ENCODE data around the gene LRRC4C. TPM values are rescaled to one million over a fixed set of nuclear protein-coding genes. Genes with fewer than 3 reads are reported as not detected.

LRRC4C gene
- total RNA-seq: not detected

GRCh38 chr11:41459465-41460401 is at the start of gene LRRC4C:
Gene LRRC4C (minus strand): TSS chr11:41459652.
- DNase-seq: no peak

DNA sequence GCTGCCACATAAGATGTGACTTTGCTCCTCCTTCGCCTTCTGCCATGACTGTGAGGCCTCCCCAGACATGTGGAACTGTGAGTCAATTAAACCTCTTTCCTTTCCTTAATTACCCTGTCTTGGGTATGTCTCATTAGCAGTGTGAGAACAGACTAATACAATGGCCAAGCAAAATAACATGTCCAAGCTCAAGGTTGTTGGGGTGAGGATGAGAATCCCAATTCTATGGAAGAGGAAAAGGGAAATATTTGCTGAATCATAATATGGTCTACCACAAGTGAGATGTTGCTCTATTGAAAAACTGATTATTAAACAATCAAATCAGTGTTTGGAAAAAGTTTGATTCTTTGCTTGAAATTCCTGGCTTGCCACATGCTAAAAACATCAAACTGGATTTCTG is 48.7 kb upstream of the LRRC4C start:
- no peak for DNase-seq

DNA sequence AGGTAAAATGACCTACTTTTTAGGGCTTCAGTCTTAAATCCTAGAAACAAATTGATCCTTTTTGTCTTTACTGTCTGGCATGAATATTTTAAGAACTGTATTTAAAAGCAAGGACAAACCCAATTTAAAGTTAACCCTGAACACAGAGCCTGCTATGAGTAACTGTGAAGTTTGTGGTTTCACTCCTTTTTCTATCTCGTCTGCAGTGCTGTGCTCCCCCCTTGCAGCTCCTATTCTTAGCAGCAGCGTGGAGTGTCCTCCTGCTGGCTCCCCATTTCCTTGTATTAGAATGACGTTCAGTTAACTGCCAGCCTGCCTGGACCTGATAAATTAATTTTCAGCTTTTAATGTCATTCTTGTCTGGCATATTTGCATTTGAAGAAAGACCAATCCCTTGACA is 40.0 kb upstream of the LRRC4C start:
- DNase-seq: no peak

DNA sequence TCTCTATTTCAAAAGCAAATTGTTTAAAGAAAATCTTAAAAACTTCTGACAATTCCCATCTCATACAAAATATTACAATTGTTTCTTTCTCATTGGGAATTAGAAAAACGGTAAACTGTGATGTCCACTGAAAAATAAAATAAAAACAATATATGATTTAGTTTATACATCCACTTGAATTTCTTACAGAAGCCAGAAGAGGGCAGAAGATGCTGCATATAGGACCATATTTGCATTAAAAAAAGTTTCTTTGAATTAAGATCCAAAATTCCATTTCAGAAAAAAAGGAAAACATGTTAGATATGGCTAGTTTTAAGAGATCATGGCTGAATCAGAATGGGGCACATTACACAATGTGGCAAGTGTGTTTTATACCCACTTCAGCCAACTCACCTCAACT is 39.3 kb upstream of the LRRC4C start:
- no peak for DNase-seq

DNA sequence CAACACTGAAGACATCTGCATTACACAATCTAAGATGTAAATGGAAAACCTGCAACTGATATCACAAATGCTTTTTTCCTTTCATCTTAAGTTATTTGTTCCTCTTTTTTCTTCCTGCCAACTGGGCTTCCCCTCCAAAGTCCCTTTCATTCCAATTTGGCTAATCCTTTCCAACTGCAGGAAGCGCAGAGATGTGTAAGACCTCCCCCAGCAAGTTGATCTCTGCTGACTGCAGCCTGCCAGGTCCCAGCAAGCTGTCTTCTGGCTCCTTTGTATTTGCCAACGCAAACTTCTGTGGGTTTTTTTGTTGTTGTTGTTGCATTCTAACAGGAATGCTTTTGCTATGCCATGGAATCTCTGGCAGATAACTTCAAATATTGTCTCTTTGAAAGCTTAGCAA is 38.5 kb upstream of the LRRC4C start:
- no peak for DNase-seq

DNA sequence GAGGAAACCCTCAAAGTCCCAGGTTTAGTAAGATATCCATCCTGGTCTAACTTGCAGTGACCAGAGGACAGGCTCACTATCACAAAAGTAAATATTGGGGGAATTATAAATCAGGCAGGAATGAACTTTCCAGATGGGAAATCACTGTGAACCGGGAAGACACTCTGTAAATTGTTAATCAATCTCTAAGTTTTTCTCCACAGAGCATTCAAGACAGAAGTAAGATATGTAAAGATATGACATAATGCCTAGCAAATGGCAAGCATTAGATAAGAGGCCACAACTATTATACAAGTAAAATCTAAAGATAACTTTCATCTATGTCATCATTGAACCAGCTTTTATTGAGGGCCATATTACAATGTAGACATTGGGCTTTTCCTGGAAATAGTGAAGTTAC is 35.3 kb upstream of the LRRC4C start:
- DNase-seq: no peak

- no peak for DNase-seq
These were observed 27.0 kb upstream of the LRRC4C start for GRCh38 chr11:41486424-41486823.

DNA sequence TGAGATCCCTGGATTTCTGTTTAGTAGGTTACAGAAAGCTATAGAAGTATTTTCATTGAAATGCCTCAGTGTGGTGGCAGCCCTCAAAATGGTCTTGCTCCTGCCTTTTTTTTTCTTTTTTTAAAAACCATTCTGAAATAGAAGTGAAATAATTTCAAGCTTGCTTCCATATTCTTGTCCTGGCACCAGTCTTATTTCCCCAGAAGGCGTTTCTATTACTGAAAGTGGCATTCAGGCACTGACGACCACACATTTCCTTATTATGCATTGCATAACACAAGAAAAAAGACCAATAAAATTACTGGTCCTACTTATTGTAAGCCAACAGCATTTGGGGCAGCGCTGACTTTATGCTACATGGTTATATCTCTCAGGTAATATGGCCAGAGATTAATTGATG is 24.5 kb upstream of the LRRC4C start:
- DNase-seq: no peak

GRCh38 chr11:41479179-41479578 is 19.7 kb upstream of the LRRC4C start:
- no peak for DNase-seq

DNA sequence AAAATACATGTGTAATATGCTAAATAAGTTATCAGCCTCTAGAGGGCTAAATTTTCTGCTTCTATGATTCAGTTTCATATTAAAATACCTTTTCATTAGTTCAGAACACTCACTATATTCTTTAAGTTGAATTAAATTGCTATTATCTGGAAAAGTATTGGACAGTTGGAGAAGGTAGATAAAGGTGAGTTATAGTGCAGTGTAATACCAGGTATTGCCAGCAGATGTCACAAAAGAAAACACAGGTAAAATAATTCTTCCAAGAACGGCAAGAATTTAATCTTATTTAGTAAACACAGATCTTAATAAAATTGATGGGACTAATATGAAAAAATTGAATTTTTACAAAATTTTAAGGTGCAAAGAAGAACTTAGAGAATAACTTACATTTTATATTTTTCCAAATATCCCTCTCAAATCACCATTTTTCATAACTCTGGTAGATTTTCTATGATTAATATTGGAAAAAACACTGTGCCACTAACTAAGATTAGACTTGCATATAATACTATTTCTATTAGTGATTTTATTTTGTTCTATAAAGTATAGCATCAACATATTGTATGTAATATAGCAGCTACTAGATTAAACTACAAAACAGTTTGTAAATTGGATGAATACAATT is 1.7 kb upstream of the LRRC4C start:
- DNase-seq: no peak

DNA sequence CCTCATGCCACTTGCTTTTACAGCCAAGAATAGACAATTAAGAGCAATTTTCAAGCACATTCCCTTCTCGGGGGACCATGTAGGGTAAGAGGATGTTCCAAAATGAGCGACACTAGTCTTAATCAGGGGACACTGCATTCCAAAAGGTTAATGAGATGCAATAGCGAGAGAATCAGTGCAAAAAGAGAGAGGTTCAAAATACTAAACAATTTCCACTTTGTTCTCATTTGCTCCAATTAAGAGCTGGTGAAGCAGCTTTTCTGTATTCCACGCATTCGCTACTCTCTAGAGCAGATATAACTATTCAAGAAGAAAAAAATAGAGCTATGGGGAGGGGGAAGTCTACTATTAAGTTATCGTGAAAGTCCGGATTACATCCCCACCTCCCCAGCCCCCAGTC is 811 bp downstream of the LRRC4C start:
- DNase-seq: no peak

DNA sequence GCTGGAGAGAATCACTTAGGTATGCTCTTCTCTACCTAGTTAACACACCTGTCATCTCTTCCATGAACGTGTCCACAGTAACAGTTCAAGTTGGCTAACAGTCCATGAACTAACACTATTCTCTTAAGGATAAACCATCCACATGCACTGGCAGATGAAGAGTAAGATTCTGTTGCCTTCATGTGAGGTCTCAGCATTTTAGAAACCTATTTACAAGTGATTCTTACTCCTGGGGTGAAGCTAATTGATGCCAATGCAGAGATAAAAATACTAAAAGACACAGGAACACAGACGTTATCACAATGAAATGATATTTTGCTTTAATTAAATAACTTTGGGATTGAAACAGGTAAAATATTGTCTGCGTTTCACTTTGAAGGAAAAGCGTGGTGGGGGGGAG is 1.3 kb downstream of the LRRC4C start:
- DNase-seq: no peak

- DNase-seq: no peak
These were observed 2.0 kb downstream of the LRRC4C start for GRCh38 chr11:41457216-41458014.

DNA sequence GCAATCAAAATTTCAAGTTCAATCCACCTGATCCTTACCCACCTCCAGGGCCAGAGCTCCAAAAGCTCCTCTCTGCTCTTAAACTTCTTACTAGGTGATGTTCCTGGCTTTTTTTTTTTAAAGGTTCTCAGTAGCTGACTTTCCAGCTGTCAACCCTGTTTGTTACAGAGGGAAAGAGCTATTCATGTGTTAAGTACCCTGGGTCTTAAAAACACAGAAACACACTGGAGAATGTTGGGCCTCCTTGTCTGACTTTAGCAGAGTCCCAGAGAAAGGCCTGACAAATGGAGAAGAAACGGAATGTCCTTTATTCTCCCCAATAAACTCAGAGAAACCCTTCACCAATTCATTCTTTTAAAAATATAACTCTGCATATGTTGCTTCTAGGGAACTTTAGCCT is 3.2 kb downstream of the LRRC4C start:
- DNase-seq: no peak

GRCh38 chr11:41451011-41451410 is 8.4 kb downstream of the LRRC4C start:
- no peak for DNase-seq

GRCh38 chr11:41449483-41450050 is 9.9 kb downstream of the LRRC4C start:
- DNase-seq: no peak

- no peak for DNase-seq
These were observed 12.9 kb downstream of the LRRC4C start for GRCh38 chr11:41446566-41446965.

DNA sequence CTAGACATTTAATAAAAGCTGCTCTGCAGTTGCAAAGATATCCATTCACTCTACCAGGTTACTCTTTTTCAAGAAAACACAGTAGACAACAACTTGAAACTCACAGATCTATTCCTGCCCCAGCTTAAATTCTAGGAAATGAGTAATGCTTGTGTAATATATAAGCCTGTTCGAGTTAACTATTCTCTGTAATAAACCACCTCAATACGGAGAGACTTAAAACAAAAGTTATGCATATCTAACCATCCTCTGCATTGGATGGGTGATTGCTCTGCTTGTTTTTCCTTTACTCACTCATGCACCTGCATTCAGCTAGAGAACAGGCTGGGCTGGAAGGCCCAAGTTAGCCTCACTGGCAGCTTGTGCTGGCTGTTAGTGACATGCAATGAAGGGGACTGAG is 13.3 kb downstream of the LRRC4C start:
- no peak for DNase-seq

GRCh38 chr11:41437006-41437490 is 22.4 kb downstream of the LRRC4C start:
- DNase-seq: no peak

DNA sequence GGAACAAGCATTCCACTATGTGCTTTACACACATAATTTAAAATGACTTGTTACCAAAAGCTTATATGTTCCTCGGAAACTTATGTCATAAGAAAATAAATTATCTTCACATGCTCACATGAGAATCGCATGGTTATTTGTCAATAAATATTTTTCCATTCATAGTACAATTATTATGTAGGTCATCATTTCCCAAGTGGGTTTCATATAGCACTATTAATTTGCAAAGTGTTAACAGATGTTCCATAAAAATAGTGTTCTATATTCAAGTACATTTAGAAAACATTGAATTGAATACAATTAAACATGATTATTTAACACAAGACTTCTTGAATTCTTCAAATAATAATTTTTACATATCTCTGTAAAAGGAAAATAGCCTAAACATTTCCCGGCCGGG is 23.9 kb downstream of the LRRC4C start:
- no peak for DNase-seq

DNA sequence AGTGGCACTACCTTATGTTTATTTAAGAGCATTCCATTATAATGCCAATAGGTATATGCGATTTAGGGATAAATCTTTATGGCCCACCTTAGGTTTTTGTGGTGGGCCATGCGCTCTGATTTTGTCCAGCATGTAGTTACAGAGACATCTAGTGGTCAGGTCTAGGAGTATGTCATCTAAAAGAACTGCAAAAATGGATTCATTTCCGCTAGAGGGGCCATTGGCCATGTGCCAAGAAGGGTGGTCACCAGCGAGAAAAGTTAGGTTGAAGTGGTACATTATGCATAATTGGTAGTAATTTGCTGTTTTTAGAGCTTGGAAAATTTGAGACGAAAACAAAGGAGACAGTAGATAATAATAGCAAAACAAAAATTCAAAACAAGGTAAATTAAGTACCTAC is 27.7 kb downstream of the LRRC4C start:
- no peak for DNase-seq

DNA sequence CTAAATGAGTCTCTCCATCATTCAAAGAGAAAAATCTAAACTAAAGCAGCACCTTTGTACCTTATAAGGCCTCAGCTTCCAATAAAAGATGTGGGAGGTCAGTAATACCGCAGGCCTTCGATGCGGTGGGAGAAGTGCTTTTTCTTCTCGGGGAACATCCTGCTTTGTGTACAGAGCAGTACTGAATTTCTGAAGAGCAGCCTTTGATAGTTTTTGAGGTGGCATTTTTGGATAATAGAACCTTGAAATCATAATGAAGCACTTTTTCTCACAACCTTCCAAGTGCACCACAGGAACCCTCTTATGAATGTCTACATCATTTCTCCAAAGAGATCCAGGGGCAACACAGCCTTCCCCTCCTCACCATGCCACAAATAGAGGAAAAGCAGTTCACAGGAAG is 39.6 kb downstream of the LRRC4C start:
- DNase-seq: no peak
